NCI-H82 treated with DMSO at 0.1 percent for 48 hours (cell line): ENCODE data around the gene COPS7B.

ENCODE experiments used
- DNase-seq: peaks from one replicate; lab custom pipeline; 2025; ENCODE audit not compliant: unreplicated experiment; lab: John Stamatoyannopoulos, UW

The COPS7B gene

DNA sequence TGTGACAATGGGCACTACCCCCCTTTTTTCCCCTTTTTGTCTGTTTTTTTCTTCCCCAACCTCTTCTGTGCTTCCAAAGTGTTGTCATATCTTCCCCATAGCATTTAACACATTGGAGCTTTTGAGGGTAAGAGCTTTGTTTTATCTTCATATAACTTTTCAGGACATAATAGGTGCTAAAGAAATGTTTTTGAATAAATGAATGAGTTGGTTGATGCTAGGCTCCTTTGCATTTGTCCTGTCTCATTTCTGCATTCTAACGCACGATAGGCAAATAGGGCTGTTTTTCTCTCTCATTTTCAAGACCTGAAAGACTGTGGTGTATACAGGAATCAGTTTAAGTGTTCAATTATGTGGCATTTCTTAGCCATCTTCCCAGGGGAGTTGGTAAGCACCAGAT lies 832 bp upstream of the COPS7B start:
- DNase-seq = no peak

GRCh38 chr2:231785822-231786176 lies 446 bp upstream of the COPS7B start:
- no peak for DNase-seq

DNA sequence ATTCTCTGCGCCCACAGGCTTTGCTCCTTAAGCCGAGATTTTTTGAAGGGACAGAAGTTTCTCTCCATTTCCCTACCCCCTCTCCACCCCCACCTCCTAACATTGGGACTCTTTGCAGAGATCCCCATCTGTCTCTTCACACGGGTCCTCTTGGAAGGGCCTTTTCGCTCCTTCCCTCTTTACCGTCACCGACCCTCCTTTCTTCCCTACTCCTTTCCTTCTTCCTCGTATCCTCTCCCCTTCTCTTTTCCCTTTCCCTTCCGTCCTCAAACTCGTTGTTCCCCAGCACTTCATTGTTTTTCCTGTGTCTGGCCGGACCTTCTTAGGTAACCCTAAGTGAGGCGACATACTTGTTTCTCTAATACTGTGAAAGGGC lies 660 bp downstream of the COPS7B start:
- no peak for DNase-seq

DNA sequence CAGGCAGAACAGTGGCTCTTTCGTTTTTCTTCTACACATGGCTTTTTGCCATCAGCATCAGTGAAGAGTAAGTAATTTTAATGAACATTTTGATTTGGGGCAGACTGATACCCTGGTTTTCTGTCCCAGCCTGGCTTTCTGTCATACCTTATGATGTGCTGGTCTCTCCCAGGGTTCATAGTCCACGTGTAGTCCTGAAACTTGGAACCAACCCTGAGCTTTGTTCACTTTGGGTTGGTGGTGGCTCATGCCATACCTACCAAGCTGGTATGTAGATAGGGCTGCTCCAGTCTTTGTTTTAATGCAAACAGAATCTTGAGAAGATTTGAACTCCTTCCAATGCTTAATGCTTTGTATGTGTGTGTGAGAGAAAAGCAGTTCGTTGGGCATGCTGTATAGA lies 4.9 kb downstream of the COPS7B start:
- no peak for DNase-seq

DNA sequence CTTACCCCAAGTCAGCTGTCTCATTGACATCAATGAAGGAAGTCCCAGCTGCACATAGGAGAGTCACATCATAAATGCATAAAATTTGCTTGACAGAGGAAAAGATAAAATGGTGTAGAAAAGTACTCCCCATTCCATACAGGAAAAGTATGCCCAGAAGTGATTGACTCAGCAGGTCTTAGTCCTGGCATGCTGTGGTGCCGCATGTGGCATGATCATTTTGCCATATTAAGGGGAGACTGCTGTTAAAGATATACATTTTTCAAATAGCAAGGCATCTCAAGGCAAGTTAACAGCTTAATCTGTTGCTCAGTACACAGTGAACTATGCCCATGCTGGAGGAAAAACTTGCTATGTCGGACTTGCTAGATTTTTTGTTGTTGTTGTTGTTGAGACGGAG lies 8.1 kb downstream of the COPS7B start:
- no peak for DNase-seq

DNA sequence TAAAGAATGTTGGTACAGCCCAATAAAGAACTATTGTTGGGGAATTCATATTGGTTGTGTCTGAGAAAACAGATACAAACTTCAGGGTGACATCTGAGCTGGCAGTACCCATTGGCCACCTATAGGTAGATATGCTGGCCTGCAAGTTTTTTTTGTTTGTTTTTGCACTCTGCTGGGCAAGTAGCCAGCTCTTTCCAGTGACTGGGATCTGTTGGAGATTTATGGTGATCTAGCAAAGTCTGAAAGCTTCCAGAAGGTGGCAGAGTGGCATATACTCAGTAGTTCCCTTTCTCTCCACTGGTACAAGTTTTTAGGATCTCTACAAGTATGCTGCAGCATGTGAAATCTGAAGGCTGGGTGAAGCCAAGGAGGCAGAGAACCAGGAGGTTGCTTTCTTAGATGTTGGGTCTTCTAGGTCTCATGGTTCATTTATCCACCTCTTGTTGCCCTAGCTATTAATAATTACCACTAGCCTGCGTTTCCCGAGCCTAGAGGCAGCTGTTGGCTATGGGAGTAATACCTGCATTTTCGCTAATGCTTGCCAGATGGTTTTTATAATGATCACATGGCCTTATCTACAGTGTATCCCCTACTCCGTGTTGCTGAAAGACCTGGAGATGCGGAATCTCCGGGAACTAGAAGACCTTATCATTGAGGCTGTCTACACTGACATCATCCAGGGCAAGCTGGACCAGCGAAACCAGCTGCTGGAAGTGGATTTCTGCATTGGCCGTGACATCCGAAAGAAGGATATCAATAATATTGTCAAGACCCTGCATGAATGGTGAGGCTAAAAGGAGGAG lies 9.5 kb downstream of the COPS7B start:
- DNase-seq = no peak

DNA sequence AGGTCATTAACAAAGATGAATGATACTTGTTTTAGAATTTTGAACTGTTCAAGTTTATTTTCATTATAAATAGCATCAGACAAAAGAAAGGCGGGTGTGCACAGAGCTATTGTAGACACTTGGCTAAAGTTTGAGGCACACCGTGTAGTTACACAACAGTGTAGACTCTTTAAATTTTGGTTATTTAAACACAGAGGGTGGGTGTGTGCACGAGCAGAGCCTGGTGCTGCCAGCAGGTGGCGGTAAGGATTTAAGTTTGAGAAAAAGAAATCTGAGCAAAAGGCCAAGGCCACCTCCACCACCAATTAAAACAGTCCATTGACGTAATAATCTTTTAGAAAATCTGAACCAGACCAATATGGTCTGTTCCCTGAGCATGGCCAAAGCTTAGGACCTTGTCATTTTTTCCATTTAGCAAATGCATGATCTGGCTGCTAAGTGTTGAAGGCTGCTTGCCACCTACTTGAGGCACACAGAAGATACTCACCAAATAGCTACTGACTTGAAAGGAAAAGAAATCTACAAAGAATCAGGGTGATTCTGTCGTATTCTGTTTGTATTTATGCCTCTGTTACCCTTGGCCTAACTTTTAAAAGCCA lies 14.3 kb downstream of the COPS7B start:
- no peak for DNase-seq

GRCh38 chr2:231803501-231804138 lies 17.4 kb downstream of the COPS7B start:
- DNase-seq = no peak

GRCh38 chr2:231807020-231807419 lies 20.8 kb downstream of the COPS7B start:
- no peak for DNase-seq

DNA sequence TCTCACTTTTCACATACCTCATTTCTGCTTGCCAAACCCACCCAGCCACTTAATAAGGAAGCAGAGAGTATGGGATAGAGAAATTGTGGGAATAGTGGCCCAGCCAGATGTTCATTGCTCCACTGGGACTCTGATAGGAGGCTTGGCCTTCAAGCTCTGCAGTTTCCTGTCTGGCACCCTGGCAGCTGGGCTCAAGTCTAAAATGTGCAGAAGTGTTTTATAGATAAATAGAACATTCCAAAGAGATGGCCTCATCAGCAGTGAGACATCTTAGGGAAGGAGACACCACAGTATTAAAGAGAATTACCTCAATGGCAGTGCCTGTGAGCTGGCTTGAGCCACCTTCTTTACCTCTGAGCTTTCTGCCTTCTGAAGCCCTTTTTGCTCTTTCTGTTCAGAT lies 24.7 kb downstream of the COPS7B start:
- no peak for DNase-seq

- no peak for DNase-seq
Observed at GRCh38 chr2:231816327-231817026, 30.2 kb downstream of the COPS7B start.

DNA sequence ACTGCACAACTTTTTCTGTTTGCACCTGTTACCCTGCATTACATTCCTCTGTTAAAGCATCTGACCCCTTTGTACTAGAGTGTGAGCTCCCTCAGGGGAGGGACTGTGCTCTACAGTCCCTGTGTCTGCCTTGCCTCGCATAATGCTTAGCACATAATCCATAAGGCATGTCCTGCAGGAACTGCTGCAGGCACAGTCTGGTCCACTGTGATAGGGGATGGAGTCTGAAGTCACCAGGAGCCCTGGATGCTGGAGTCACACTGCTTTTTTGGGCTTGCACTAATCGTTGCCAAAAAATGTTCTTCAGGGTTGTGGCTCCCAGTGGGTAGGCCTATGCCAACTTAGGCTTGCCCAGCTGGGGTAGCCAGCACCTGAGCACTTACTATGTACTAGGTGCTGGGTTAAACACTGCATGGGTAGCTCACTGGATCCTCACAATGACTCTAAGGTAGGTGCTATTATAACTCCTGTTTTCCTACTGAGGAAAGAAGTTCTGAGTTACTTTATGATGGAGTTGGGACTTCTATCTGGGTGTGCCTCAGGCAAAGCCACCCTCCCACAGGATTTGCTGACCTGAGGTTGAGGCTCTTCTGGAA lies 33.3 kb downstream of the COPS7B start:
- no peak for DNase-seq

DNA sequence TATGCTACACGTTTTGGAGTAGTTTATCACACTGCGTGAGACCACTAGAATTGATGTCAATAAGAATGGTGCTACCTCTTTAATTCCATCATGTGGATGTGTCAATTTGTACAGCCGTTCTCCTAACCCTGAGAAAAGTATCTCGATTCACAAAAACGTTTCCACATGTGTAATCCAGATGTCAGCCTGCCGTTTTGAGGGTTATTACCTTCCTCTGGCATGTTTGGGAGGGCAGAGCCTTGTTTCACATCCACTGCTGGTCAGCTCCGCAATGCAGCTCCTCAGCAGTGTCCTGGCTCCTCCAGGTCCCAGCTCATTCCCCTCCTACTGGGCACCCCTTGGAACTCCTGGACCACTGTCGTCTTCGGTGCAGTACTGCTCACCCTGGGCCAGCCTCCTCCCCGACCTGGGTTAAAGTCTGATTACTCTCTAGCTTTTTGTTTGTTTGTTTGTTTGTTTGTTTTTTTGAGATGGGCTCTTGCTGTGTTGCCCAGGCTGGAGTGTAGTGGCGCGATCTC lies 34.6 kb downstream of the COPS7B start:
- no peak for DNase-seq

DNA sequence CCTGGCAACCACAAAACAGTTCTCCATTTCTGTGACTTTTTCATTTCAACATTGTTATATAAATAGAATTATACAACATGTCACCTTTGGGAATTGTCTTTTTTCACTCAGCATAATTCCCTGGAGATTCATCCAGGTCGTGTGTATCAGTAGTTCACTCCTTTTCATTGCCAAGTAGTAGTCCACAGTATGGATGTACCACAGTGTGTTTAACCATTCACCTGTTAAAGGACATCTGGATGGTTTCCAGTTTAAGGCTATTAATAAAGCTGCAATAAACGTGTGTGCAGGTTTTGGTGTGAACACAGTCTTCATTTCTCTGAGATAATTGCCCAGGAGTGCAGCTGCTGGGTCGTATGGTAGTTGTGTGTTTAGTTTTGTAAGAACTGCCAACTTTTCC lies 35.7 kb downstream of the COPS7B start:
- no peak for DNase-seq

DNA sequence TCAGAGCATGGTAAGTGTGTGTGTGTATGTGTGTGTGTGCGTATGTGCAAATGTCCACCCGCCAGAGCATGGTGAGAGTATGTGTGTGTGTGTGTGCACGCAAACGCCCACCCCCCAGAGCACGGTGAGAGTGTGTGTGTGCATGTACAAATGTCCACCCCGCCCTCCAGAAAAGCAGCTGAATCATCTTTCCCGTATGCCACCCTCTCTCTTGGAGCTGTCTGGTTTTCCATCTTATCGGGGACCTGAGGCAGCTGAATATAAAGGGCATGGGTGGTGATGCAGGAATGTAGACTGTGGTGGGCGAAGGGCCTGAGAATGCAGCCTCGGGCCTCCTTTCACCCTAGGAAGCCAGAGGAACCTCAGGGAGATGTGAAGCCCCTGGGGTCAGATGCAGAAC lies 66.9 kb downstream of the COPS7B start:
- DNase-seq = no peak

GRCh38 chr2:231854616-231855125 lies 68.4 kb downstream of the COPS7B start:
- DNase-seq = no peak

- DNase-seq = no peak
Observed at GRCh38 chr2:231856959-231857358, 70.7 kb downstream of the COPS7B start.
